BJ (cell line): Measurements from ENCODE around the gene CBL. TPM values are rescaled to one million over a fixed set of nuclear protein-coding genes. Genes with fewer than 3 reads are reported as not detected.

Source experiments
- CTCF ChIA-PET: fragments of 350-600 bp; formaldehyde crosslinking; extraction: SDS; loops from one replicate; lab custom pipeline; 2021; ENCODE audit warnings: antibody characterized with exemption, inconsistent platforms; lab: Yijun Ruan, JAX
- POLR2A ChIA-PET: fragments of 300-600 bp; sonication (Branson Sonifier 250); formaldehyde crosslinking; extraction: SDS; loops from one replicate; lab custom pipeline; 2021; ENCODE audit warnings: antibody characterized with exemption; lab: Charles Lee
- DNase-seq: peaks from one replicate; pipeline ENCODE4 v3.0.0-alpha.2; 2011; ENCODE audit warnings: low read depth
- H3K27me3 ChIP-seq: 2 replicates; pipeline ENCODE4 v1.6.0; 2011; ENCODE audit warnings: low read length; ENCODE audit not compliant: control insufficient read depth, insufficient read depth
- H3K36me3 ChIP-seq: 2 replicates; pipeline ENCODE4 v1.5.1; 2011; ENCODE audit warnings: low read length; ENCODE audit not compliant: control insufficient read depth, insufficient read depth
- H3K4me3 ChIP-seq: 2 replicates; pipeline ENCODE4 v1.5.1; 2011; ENCODE audit warnings: low read depth, mild to moderate bottlenecking, control low read depth, low read length
- CTCF ChIP-seq: IDR thresholded peaks from 2 replicates; pipeline ENCODE4 v1.5.1; 2011; ENCODE audit warnings: low read depth, mild to moderate bottlenecking, control low read depth, inconsistent platforms, low read length, moderate library complexity; ENCODE audit not compliant: insufficient read depth
- polyA plus RNA-seq: library from polyadenylated mRNA; depleted of rRNA; stranded (reverse); fragments of >200 nt; gene quantifications from 2 replicates; pipeline ENCODE4 v1.2.3, GENCODE V29; 2011

CBL gene
- polyA plus RNA-seq, 1 experiment: 9.3 TPM

- H3K36me3 ChIP-seq: peaks cover 6% of the 10 kb centered on the region
- DNase-seq: no peak
- no peaks in the 10 kb centered on the region for H3K27me3 ChIP-seq
- H3K4me3 ChIP-seq: no peak overlapping the region
- ChIA-PET CTCF (interaction anchor here (0.7 to 3.0 kb wide), 9 partner anchors 11 to 142 kb away, joined by 3 to 19 read pairs (median 4); partner anchors contain the start of gene CBL), POLR2A (no interaction called here)
- no peak for TF ChIP-seq CTCF
Observed at GRCh38 chr11:119285431-119285830, 79.3 kb downstream of the CBL start.

- TF ChIP-seq CTCF: no peak
Observed at GRCh38 chr11:119288219-119288618, 82.1 kb downstream of the CBL start.

GRCh38 chr11:119290894-119291497, 84.9 kb downstream of the CBL start:
- no peak for TF ChIP-seq CTCF
- no peak overlapping the region for H3K4me3 ChIP-seq
- POLR2A ChIA-PET: interaction anchor here (0.6 kb wide), 1 partner anchor 119 kb away, joined by 3 read pairs; no protein-coding TSS in a partner anchor
- H3K27me3 ChIP-seq: no peaks in the 10 kb centered on the region
- CTCF ChIA-PET: interaction anchor here (1.0 to 1.6 kb wide), 4 partner anchors 9 to 206 kb away, joined by 3 to 6 read pairs (median 4); partner anchors contain the start of genes CBL and HMBS
- DNase-seq: no peak
- peaks cover 8% of the 10 kb centered on the region for H3K36me3 ChIP-seq

More at GRCh38 chr11:119288219-119288618, 82.1 kb downstream of the CBL start:
- Histone ChIP-seq H3K36me3 (peaks cover 8% of the 10 kb centered on the region), H3K27me3 (no peaks in the 10 kb centered on the region), H3K4me3 (no peak overlapping the region)
- DNase-seq: no peak
- ChIA-PET CTCF (interaction anchor here (1.0 to 2.4 kb wide), 2 partner anchors 10 to 82 kb away, joined by 3 to 6 read pairs; partner anchors contain the start of gene CBL), POLR2A (no interaction called here)

GRCh38 chr11:119293461-119293860, 87.3 kb downstream of the CBL start:
- DNase-seq: no peak
- no peak for TF ChIP-seq CTCF
- H3K4me3 ChIP-seq: no peak overlapping the region
- no peaks in the 10 kb centered on the region for H3K27me3 ChIP-seq
- ChIA-PET POLR2A (no interaction called here), CTCF (interaction anchor here (0.7 to 1.6 kb wide), 3 partner anchors 9 to 158 kb away, joined by 3 to 4 read pairs (median 3); no protein-coding TSS in a partner anchor)
- H3K36me3 ChIP-seq: peaks cover 9% of the 10 kb centered on the region

GRCh38 chr11:119295178-119295577, 89.0 kb downstream of the CBL start:
- no peak for TF ChIP-seq CTCF
- no peak for DNase-seq
- no peak overlapping the region for H3K4me3 ChIP-seq
- H3K27me3 ChIP-seq: no peaks in the 10 kb centered on the region
- ChIA-PET POLR2A (no interaction called here), CTCF (no interaction called here)
- H3K36me3 ChIP-seq: peaks cover 14% of the 10 kb centered on the region
